ENCODE results near the gene CFAP97D1.
A peak's percentile ranks its signal among the peaks of the same experiment; 100 is the strongest.

Gene CFAP97D1

GRCh38 chr17:43782913-43783680 is 2.9 kb downstream of the CFAP97D1 start:
- TF ChIP-seq CTCF (conservative IDR thresholded peaks at IDR 0.05; ENCODE audit: low read depth, low read length): no peak
- DNase-seq (ENCODE audit: low read depth): no peak
- no peak overlapping the region for H3K4me3 ChIP-seq (ENCODE audit: low read depth, low read length)

GRCh38 chr17:43784068-43784467 is 3.8 kb downstream of the CFAP97D1 start:
- no peak overlapping the region for H3K4me3 ChIP-seq (ENCODE audit: low read depth, low read length)
- DNase-seq (ENCODE audit: low read depth): no peak
- no peak for TF ChIP-seq CTCF (conservative IDR thresholded peaks at IDR 0.05; ENCODE audit: low read depth, low read length)

GRCh38 chr17:43784628-43785101 is 4.4 kb downstream of the CFAP97D1 start:
- H3K4me3 ChIP-seq (ENCODE audit: low read depth, low read length): no peak overlapping the region
- DNase-seq (ENCODE audit: low read depth): peak; percentile 71
- TF ChIP-seq CTCF (conservative IDR thresholded peaks at IDR 0.05; ENCODE audit: low read depth, low read length): no peak

- DNase-seq (ENCODE audit: low read depth): no peak
- no peak overlapping the region for H3K4me3 ChIP-seq (ENCODE audit: low read depth, low read length)
- TF ChIP-seq CTCF (conservative IDR thresholded peaks at IDR 0.05; ENCODE audit: low read depth, low read length): no peak
These were observed 7.5 kb downstream of the CFAP97D1 start for GRCh38 chr17:43787728-43788127.

- H3K4me3 ChIP-seq (ENCODE audit: low read depth, low read length): no peak overlapping the region
- no peak for TF ChIP-seq CTCF (conservative IDR thresholded peaks at IDR 0.05; ENCODE audit: low read depth, low read length)
- DNase-seq (ENCODE audit: low read depth): no peak
These were observed 8.3 kb downstream of the CFAP97D1 start for GRCh38 chr17:43788540-43788939.

GRCh38 chr17:43789482-43789881 is 9.2 kb downstream of the CFAP97D1 start:
- no peak overlapping the region for H3K4me3 ChIP-seq (ENCODE audit: low read depth, low read length)
- no peak for DNase-seq (ENCODE audit: low read depth)
- TF ChIP-seq CTCF (conservative IDR thresholded peaks at IDR 0.05; ENCODE audit: low read depth, low read length): no peak

Data from choroid plexus epithelial cell (primary cell).